HUDEP-2 (cell line): ENCODE results near the gene ARMC6.

Experiments used
- DNase-seq, 76 experiments: peaks; one replicate each; lab custom pipeline; 2025; ENCODE audit not compliant: unreplicated experiment in 76 of 76; lab: John Stamatoyannopoulos, UW

The ARMC6 gene

GRCh38 chr19:19033426-19034203 lies at the start of gene ARMC6, which contains the start of gene SUGP2:
ARMC6 (plus strand) TSS chr19:19033603; CDS start chr19:19034210, 607 bp downstream.
SUGP2 (minus strand) TSS chr19:19033517; CDS start chr19:19031071, 2,446 bp downstream.
- peak in 75 of 76 experiments; percentile 32 to 100 (median 93) for DNase-seq

GRCh38 chr19:18984251-18984650 lies 49.2 kb upstream of the ARMC6 start:
- no peak for DNase-seq

DNA sequence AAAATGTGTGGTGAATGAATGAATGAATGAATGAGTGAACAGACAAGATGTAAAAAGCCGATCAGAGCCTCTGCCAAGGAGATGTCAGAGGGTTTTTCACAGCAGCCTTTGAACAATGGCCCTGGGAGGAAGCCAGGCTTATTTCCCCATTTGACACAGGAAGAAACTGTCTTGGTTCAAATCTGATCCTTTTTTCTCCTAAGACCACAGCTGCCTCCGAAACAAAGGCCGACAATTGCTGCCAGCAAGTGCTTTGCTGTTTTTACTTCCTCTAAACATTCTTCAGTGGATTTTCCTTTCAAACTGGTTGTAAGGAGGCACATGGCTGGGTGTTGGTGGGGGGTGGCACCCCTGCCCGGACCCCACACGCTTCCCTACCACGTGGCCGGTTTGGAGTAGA lies 48.1 kb upstream of the ARMC6 start:
- DNase-seq, result no peak

DNA sequence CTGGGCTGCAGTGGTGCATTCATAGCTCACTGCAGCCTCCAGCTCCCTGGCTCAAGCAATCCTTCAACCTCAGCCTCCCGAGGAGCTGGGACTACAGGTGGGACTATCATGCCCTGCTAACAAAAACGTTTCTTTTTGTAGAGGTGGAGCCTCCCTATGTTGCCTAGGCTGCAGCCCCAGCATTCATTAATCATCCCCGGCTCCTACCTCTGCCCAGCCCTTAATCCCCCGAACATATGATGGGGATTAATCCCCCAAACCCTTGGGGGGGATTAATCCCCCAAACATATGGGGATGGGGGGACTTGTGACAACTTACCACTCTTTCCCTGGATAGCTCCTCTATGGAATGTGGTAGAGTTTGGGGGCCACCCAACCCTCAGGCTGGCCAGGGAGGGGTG lies 45.9 kb upstream of the ARMC6 start:
- no peak for DNase-seq

- DNase-seq, result peak in 1 of 76 experiments; percentile 11
Measured at GRCh38 chr19:18989316-18989715, 44.1 kb upstream of the ARMC6 start.

GRCh38 chr19:18990128-18990708 lies 43.2 kb upstream of the ARMC6 start:
- DNase-seq, result no peak

DNA sequence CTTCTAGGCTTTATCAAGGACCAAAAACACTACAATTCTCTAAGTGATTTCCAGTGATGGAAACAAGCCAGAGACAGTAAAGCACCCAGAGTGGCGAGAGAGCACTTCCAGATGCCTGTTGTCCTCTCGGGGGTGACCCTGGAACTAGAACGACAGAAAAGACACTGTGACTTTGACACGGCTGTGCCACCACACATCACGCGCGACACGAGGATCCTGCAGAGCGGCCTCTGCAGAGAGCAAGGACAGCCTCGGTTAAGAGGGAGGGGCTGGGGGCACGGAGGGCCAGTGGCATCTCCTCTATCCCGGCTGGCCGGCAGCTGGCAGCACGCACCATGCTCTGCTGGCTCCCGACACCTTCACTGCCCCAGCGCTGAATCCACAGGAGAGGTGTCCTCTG lies 42.4 kb upstream of the ARMC6 start:
- no peak for DNase-seq

- DNase-seq, result no peak
Measured at GRCh38 chr19:18991468-18991867, 41.9 kb upstream of the ARMC6 start.

DNA sequence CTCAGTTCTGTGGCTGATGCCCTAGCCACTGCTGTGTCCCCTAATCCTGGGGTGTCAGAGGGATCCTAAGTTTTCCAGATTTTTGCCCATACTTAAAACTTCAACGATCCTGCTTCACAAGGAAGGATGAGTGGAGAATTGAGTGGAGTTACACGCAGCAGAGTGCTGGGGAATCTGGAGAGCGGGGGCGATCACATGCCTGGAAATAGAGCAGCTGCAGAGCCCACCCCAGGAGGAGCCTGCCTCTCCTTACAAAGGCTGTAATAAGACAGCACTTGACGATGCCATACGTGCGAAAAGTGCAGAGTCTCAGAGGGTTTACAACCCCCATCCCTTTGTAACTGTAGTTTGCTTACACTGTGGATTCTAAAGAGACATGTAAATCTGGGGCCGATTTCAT lies 40.7 kb upstream of the ARMC6 start:
- no peak for DNase-seq

DNA sequence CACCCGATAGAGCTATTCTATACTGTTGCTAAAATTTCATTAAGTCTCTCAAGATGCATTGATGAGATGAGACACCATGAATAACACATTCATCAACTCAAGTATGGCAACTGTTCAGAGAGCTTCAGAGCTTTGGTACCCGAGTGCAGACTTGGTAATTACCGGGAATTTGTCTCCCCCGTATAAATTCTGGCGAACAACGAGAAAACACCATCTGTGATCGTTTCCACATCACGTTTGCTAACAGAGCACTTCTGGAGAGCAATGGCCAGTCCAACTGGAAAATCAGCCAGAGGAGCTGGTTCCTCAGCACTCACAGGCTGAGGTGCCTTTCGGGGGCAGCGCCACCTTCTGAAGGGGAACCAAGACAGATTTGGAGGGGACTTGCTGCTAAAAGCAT lies 40.3 kb upstream of the ARMC6 start:
- DNase-seq, result no peak

DNA sequence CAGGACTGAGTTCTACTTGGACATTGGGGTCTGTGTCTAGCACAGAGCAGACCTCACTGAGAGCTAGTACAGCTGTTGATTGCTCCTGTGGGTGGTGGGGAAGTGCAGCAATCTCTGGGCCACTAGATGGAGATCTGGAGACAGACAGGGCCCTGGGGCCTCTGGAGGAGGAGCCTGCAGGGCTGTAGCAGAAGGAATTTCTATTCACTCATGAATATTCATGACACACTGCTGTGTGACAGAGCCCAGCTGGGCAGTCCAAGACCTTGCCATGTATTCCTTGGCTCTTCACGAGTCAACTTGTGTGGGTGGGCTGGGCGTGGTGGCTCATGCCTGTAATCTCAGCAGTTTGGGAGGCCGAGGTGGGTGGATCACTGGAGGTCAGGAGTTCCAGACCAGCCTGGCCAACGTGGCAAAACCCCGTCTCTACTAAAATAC lies 37.6 kb upstream of the ARMC6 start:
- peak in 38 of 76 experiments; percentile 10 to 72 (median 32) for DNase-seq

DNA sequence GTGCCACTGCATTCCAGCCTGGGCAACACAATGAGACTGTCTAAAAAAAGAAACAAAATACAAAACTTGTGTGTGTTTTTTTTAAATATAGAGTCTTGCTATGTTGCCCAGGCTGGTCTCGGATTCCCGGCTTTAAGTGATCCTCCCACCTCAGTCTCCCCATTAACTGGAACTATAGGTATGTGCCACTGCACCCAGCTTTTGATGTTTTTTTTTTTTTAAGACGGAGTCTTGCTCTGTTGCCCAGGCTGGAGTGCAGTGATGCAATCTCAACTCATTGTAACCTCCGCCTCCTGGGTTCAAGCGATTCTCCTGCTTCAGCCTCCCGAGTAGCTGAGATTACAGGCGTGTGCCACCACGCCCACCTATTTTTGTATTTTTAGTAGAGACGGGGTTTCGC lies 37.1 kb upstream of the ARMC6 start:
- no peak for DNase-seq

DNA sequence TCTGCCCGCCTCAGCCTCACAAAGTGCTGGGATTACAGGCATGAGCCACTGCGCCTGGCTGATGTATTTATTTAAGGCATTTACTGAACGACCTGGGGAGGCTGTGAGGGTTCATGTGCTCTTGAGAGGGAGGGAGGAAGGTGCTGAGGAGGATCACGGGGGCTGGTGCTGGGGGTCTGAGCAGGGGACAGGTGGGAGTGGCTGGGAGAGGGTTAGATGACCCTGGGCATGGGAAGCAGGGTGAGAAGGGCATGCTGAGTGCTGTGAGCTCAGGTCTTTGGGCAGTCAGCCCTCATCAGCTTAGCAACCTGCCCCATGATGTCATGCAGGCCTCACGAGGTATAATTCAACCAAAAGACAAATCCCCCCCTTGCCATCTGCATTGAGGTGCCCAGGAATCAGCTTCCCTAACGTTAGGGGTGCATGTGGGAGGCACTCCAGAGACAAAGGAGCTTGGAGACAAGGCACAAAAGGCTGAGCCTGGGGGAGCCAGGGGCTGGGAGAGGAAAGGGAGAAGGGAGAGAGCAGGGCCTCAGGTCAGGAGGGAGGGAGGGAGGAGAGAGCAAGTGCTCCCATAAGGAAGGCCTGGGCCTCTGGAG lies 36.5 kb upstream of the ARMC6 start:
- no peak for DNase-seq

DNA sequence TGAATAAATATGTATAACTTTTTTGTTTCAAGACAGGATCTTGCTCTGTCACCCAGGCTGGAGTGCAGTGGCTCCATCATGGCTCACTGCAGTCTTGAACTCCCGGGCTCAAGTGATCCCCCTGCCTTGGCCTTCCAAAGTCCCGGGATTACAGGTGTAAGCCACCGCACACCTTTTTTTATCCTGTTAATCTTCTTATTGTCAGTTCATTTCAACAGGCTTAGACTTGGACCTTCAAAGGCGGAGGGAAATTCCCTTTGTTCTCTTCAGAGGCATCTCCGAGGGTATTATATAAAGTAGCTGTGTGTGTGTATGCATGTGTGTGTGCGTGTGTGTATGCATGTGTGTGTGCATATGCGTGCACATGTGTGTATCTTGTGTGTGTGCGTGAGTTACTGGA lies 35.1 kb upstream of the ARMC6 start:
- DNase-seq, result no peak

GRCh38 chr19:18999016-18999758 lies 34.2 kb upstream of the ARMC6 start:
- DNase-seq, result peak in 11 of 76 experiments; percentile 9 to 33 (median 18)

DNA sequence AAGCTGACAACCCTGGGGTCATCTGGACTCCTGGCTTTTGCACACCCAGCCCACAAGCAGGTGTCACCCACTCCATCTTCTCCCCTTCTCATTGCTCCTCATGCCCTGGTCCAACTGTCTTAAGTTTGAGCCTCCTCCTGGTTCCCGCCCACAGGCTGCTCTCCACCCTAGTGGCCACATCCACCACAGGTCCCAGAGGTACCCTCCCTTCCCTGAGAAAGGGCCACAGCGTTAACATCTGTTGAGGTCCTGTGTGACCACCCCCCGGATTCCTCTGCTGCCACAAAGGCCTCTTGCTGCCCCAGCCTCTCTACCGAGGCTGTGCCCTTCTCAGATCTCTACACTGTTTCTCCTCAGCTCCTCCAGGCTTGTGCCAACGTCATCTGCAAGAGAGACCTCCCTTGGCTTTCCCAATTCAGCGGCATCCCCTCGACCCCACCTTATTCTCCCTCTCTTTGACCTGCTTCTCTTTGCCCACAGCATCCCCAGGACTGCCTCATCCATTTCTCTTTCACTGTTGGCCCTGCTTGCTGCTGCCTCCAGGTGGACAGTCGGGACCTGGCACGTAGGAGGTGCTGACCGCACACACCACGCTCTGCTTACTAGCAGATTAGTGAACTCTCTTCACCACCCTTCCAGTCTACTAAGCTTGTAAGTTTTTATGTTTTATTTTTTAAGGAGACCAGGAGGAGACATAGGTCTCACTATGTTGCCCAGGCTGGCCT lies 33.3 kb upstream of the ARMC6 start:
- DNase-seq, result peak in 3 of 76 experiments; percentile 9 to 16 (median 10)

DNA sequence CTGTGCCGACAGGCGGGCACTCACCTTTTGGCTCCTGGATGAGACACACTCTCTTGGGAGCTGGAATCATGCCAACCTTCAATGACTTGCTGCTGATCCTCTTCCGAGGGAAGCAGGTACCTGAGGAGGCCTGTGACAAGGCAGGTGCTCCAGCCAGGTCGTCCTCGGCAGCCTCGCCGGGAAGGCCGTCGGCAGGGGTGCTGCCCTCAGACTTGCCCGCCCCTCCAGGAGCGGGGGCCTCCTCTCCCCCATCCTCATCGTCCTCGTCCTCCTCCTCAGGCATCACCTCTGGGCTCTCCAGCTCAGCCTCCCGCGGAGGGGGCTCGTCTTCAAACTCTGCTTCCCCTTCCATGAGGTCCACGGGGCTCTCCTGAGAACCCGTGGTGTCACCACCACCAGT lies 29.3 kb upstream of the ARMC6 start:
- no peak for DNase-seq

DNA sequence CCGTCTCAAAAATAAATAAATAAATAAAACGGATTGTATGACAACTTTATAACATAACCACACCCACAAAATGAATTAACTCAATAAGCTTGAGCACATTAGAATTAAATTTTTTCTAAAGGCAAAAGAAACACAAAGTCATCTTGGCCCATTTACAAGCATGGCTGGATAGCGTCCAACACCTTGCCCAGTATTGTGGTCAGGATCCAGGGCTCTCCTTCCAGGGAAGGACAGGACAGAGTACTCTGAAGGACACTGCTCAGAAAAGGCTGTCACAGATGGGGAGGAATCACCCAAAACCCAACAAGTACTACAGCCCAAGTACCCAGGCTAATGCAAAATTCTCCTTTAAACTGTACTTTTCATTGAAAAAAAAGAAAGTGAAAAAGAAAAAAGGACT lies 27.2 kb upstream of the ARMC6 start:
- no peak for DNase-seq

GRCh38 chr19:19009951-19010350 lies 23.5 kb upstream of the ARMC6 start:
- no peak for DNase-seq

DNA sequence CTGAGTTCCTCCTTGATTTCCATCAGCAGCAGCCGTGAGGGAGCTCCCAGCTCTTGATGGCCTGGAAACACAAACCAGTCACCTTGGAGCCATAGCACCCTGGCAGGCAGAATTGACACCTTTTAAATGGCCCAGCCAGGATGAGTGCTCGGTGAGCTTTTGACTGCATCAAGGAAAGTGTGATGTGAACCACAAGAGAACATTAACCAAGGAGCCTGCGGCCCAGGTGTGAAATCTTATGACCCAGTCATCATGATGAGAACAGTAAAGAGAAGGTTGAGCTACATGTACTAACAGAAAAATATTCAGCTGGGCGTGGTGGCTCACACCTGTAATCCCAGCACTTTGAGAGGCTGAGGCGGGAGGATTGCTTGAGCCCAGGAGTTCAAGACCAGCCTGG lies 22.9 kb upstream of the ARMC6 start:
- no peak for DNase-seq
